Measurements from ENCODE around the gene PRR16.

- TF ChIP-seq MAFK (IDR thresholded peaks at IDR 0.05; ENCODE audit: partially characterized antibody) (no peak), EP300 (IDR thresholded peaks at IDR 0.05) (no peak), POLR2A (IDR thresholded peaks at IDR 0.05; ENCODE audit: low read length) (no peak), CBX2 (IDR thresholded peaks at IDR 0.05; ENCODE audit: borderline replicate concordance, low read depth) (no peak), CTCF (IDR thresholded peaks at IDR 0.05) (no peak), NR3C1 (IDR thresholded peaks at IDR 0.05) (no peak), MYC (IDR thresholded peaks at IDR 0.05; ENCODE audit: borderline replicate concordance, low read length) (no peak), RCOR1 (IDR thresholded peaks at IDR 0.05; ENCODE audit: low read depth, low read length) (no peak)
Observed at GRCh38 chr5:120509053-120509452, 45.0 kb downstream of the PRR16 start.
